Measurements from ENCODE around the gene ITGA2B.
"Not testable (repeated sequence)": the region's sequence is repeated elsewhere in the genome, so short reads cannot be mapped to it uniquely, and the experiment has no call there.

The ITGA2B gene

GRCh38 chr17:44334727-44335126, 54.7 kb downstream of the ITGA2B start:
- no peak for DNase-seq (ENCODE audit: low read depth)
- Histone ChIP-seq H3K4me3 (ENCODE audit: low read length) (no peak overlapping the region), H3K27me3 (replicated peaks; ENCODE audit: control insufficient read depth, insufficient read depth, low read length) (no peaks in the 10 kb centered on the region), H3K9ac (ENCODE audit: low read length) (no peak overlapping the region), H3K4me1 (ENCODE audit: control insufficient read depth, insufficient read depth, low read length) (no peaks in the 10 kb centered on the region), H3K36me3 (ENCODE audit: control insufficient read depth, insufficient read depth, low read length, severe bottlenecking) (no peaks in the 10 kb centered on the region), H3K9me3 (ENCODE audit: control insufficient read depth, low read length) (no peaks in the 10 kb centered on the region)

- Histone ChIP-seq H3K4me3 (ENCODE audit: low read length) (no peak overlapping the region), H3K36me3 (ENCODE audit: control insufficient read depth, insufficient read depth, low read length, severe bottlenecking) (no peaks in the 10 kb centered on the region), H3K9me3 (ENCODE audit: control insufficient read depth, low read length) (no peaks in the 10 kb centered on the region), H3K4me1 (ENCODE audit: control insufficient read depth, insufficient read depth, low read length) (no peaks in the 10 kb centered on the region), H3K9ac (ENCODE audit: low read length) (no peak overlapping the region), H3K27me3 (replicated peaks; ENCODE audit: control insufficient read depth, insufficient read depth, low read length) (no peaks in the 10 kb centered on the region)
- DNase-seq (ENCODE audit: low read depth) = no peak
These were observed 55.1 kb downstream of the ITGA2B start for GRCh38 chr17:44334315-44334714.

- Histone ChIP-seq H3K9ac (ENCODE audit: low read length) (no peak overlapping the region), H3K9me3 (ENCODE audit: control insufficient read depth, low read length) (no peaks in the 10 kb centered on the region), H3K4me3 (ENCODE audit: low read length) (no peak overlapping the region), H3K4me1 (ENCODE audit: control insufficient read depth, insufficient read depth, low read length) (no peaks in the 10 kb centered on the region), H3K36me3 (ENCODE audit: control insufficient read depth, insufficient read depth, low read length, severe bottlenecking) (no peaks in the 10 kb centered on the region), H3K27me3 (replicated peaks; ENCODE audit: control insufficient read depth, insufficient read depth, low read length) (no peaks in the 10 kb centered on the region)
- DNase-seq (ENCODE audit: low read depth) = no peak
These were observed 56.1 kb downstream of the ITGA2B start for GRCh38 chr17:44333371-44333770.

- Histone ChIP-seq H3K9me3 (ENCODE audit: control insufficient read depth, low read length) (no peaks in the 10 kb centered on the region), H3K36me3 (ENCODE audit: control insufficient read depth, insufficient read depth, low read length, severe bottlenecking) (no peaks in the 10 kb centered on the region), H3K27me3 (replicated peaks; ENCODE audit: control insufficient read depth, insufficient read depth, low read length) (no peaks in the 10 kb centered on the region), H3K9ac (ENCODE audit: low read length) (no peak overlapping the region), H3K4me3 (ENCODE audit: low read length) (no peak overlapping the region), H3K4me1 (ENCODE audit: control insufficient read depth, insufficient read depth, low read length) (peaks cover 3% of the 10 kb centered on the region)
- peak; percentile 95 for DNase-seq (ENCODE audit: low read depth)
These were observed 58.1 kb downstream of the ITGA2B start for GRCh38 chr17:44331249-44331760.

- H3K9ac ChIP-seq (ENCODE audit: low read length); H3K27me3 ChIP-seq (replicated peaks; ENCODE audit: control insufficient read depth, insufficient read depth, low read length); H3K9me3 ChIP-seq (ENCODE audit: control insufficient read depth, low read length); DNase-seq (ENCODE audit: low read depth); H3K4me1 ChIP-seq (ENCODE audit: control insufficient read depth, insufficient read depth, low read length); H3K4me3 ChIP-seq (ENCODE audit: low read length); H3K36me3 ChIP-seq (ENCODE audit: control insufficient read depth, insufficient read depth, low read length, severe bottlenecking): not testable (repeated sequence)
These were observed 59.2 kb downstream of the ITGA2B start for GRCh38 chr17:44330263-44330662.

GRCh38 chr17:44329516-44329915, 59.9 kb downstream of the ITGA2B start:
- H3K9me3 ChIP-seq (ENCODE audit: control insufficient read depth, low read length); H3K9ac ChIP-seq (ENCODE audit: low read length); H3K4me1 ChIP-seq (ENCODE audit: control insufficient read depth, insufficient read depth, low read length); H3K36me3 ChIP-seq (ENCODE audit: control insufficient read depth, insufficient read depth, low read length, severe bottlenecking); DNase-seq (ENCODE audit: low read depth); H3K27me3 ChIP-seq (replicated peaks; ENCODE audit: control insufficient read depth, insufficient read depth, low read length); H3K4me3 ChIP-seq (ENCODE audit: low read length): not testable (repeated sequence)

GRCh38 chr17:44327715-44328449, 61.6 kb downstream of the ITGA2B start:
- H3K4me3 ChIP-seq (ENCODE audit: low read length) = no peak overlapping the region
- no peaks in the 10 kb centered on the region for H3K9me3 ChIP-seq (ENCODE audit: control insufficient read depth, low read length)
- DNase-seq (ENCODE audit: low read depth) = no peak
- peaks cover 17% of the 10 kb centered on the region for H3K4me1 ChIP-seq (ENCODE audit: control insufficient read depth, insufficient read depth, low read length)
- no peak overlapping the region for H3K9ac ChIP-seq (ENCODE audit: low read length)
- H3K27me3 ChIP-seq (replicated peaks; ENCODE audit: control insufficient read depth, insufficient read depth, low read length) = no peaks in the 10 kb centered on the region
- H3K36me3 ChIP-seq (ENCODE audit: control insufficient read depth, insufficient read depth, low read length, severe bottlenecking) = no peaks in the 10 kb centered on the region

GRCh38 chr17:44326861-44327444, 62.5 kb downstream of the ITGA2B start:
- Histone ChIP-seq H3K4me1 (ENCODE audit: control insufficient read depth, insufficient read depth, low read length) (peaks cover 17% of the 10 kb centered on the region), H3K27me3 (replicated peaks; ENCODE audit: control insufficient read depth, insufficient read depth, low read length) (no peaks in the 10 kb centered on the region), H3K36me3 (ENCODE audit: control insufficient read depth, insufficient read depth, low read length, severe bottlenecking) (peaks cover 5% of the 10 kb centered on the region), H3K4me3 (ENCODE audit: low read length) (peak overlapping the region; percentile 60), H3K9ac (ENCODE audit: low read length) (peak overlapping the region; percentile 62), H3K9me3 (ENCODE audit: control insufficient read depth, low read length) (no peaks in the 10 kb centered on the region)
- peak; percentile 99 for DNase-seq (ENCODE audit: low read depth)

GRCh38 chr17:44324571-44325275, 64.7 kb downstream of the ITGA2B start, which contains the start of gene SLC25A39:
TSS of gene SLC25A39 (minus strand) at chr17:44324823. CDS start at chr17:44323562, 1,261 bp downstream.
- Histone ChIP-seq H3K36me3 (ENCODE audit: control insufficient read depth, insufficient read depth, low read length, severe bottlenecking) (peaks cover 28% of the 10 kb centered on the region), H3K9me3 (ENCODE audit: control insufficient read depth, low read length) (no peaks in the 10 kb centered on the region), H3K27me3 (replicated peaks; ENCODE audit: control insufficient read depth, insufficient read depth, low read length) (no peaks in the 10 kb centered on the region), H3K9ac (ENCODE audit: low read length) (peak within 1 kb of the TSS; percentile 92), H3K4me1 (ENCODE audit: control insufficient read depth, insufficient read depth, low read length) (peaks cover 17% of the 10 kb centered on the region), H3K4me3 (ENCODE audit: low read length) (peak within 1 kb of the TSS; percentile 90)
- DNase-seq (ENCODE audit: low read depth) = peak; percentile 98

- Histone ChIP-seq H3K36me3 (ENCODE audit: control insufficient read depth, insufficient read depth, low read length, severe bottlenecking) (peaks cover 32% of the 10 kb centered on the region), H3K9me3 (ENCODE audit: control insufficient read depth, low read length) (no peaks in the 10 kb centered on the region), H3K4me1 (ENCODE audit: control insufficient read depth, insufficient read depth, low read length) (peaks cover 17% of the 10 kb centered on the region), H3K9ac (ENCODE audit: low read length) (peak overlapping the region; percentile 92), H3K27me3 (replicated peaks; ENCODE audit: control insufficient read depth, insufficient read depth, low read length) (no peaks in the 10 kb centered on the region), H3K4me3 (ENCODE audit: low read length) (peak overlapping the region; percentile 90)
- peak; percentile 53 for DNase-seq (ENCODE audit: low read depth)
These were observed 65.3 kb downstream of the ITGA2B start for GRCh38 chr17:44324092-44324570.

Measured in adipocyte (in vitro differentiated cells).